Testis (tissue), 2 donors: Measurements from ENCODE around the gene ARHGDIG.

Experiments used
- CTCF ChIP-seq, 3 experiments: fragments of 450-650 bp in 2 of 3; fragments of 200-600 bp in 1 of 3; sonication (generic) in 1 of 3; IDR thresholded peaks; one replicate each; pipeline ENCODE4 v1.5.1; 2016 to 2019; ENCODE audit warnings: antibody characterized with exemption in 3 of 3, mild to moderate bottlenecking in 2 of 3, moderate library complexity in 1 of 3
- POLR2A ChIP-seq: fragments of 450-650 bp; IDR thresholded peaks from one replicate; pipeline ENCODE4 v1.6.1; 2017; ENCODE audit warnings: antibody characterized with exemption, mild to moderate bottlenecking, moderate library complexity

GRCh38 chr16:324451-325334 is 44.3 kb downstream of the ARHGDIG start:
- no peak for TF ChIP-seq CTCF (IDR thresholded peaks at IDR 0.05)
- no peak for TF ChIP-seq POLR2A
